Stimulated activated CD4-positive, alpha-beta T cell treated with anti-CD3 and anti-CD28 coated beads, Interleukin-4, amount 100 ng/mL, for 4 hours (primary cell): ENCODE measurements around the gene LIMA1.
"Not testable (repeated sequence)": the region's sequence is repeated elsewhere in the genome, so short reads cannot be mapped to it uniquely, and the experiment has no call there.

Experiments used
- DNase-seq, 2 experiments: peaks; one replicate each; pipeline ENCODE4 v3.0.0-alpha.2; 2020

The LIMA1 gene

GRCh38 chr12:50285253-50285652 lies 1.9 kb upstream of the LIMA1 start:
- no peak for DNase-seq

GRCh38 chr12:50282721-50283228 lies 545 bp downstream of the LIMA1 start:
- no peak for DNase-seq

GRCh38 chr12:50279501-50279900 lies 3.8 kb downstream of the LIMA1 start:
- DNase-seq = no peak

- no peak for DNase-seq
Observed at GRCh38 chr12:50276912-50277671, 6.2 kb downstream of the LIMA1 start.

GRCh38 chr12:50276068-50276467 lies 7.3 kb downstream of the LIMA1 start:
- DNase-seq = no peak

GRCh38 chr12:50275556-50275955 lies 7.8 kb downstream of the LIMA1 start:
- DNase-seq = no peak

GRCh38 chr12:50275127-50275526 lies 8.2 kb downstream of the LIMA1 start:
- DNase-seq = not testable (repeated sequence)

GRCh38 chr12:50271724-50272247 lies 11.5 kb downstream of the LIMA1 start:
- DNase-seq = no peak

- DNase-seq = no peak
Observed at GRCh38 chr12:50268482-50268881, 14.8 kb downstream of the LIMA1 start.

GRCh38 chr12:50265770-50266524 lies 17.4 kb downstream of the LIMA1 start:
- DNase-seq = no peak

- no peak for DNase-seq
Observed at GRCh38 chr12:50263832-50264231, 19.5 kb downstream of the LIMA1 start.

GRCh38 chr12:50261654-50262053 lies 21.7 kb downstream of the LIMA1 start:
- DNase-seq = no peak

- DNase-seq = no peak
Observed at GRCh38 chr12:50258167-50258551, 25.2 kb downstream of the LIMA1 start.

- no peak for DNase-seq
Observed at GRCh38 chr12:50257236-50258166, 25.8 kb downstream of the LIMA1 start.

- DNase-seq = no peak
Observed at GRCh38 chr12:50256761-50257160, 26.6 kb downstream of the LIMA1 start.

GRCh38 chr12:50252977-50253602 lies 30.2 kb downstream of the LIMA1 start:
- no peak for DNase-seq

- no peak for DNase-seq
Observed at GRCh38 chr12:50251619-50252252, 31.6 kb downstream of the LIMA1 start.

GRCh38 chr12:50249464-50250182 lies 33.7 kb downstream of the LIMA1 start:
- DNase-seq = no peak

GRCh38 chr12:50248883-50249282 lies 34.4 kb downstream of the LIMA1 start:
- no peak for DNase-seq

- no peak for DNase-seq
Observed at GRCh38 chr12:50248411-50248810, 34.9 kb downstream of the LIMA1 start.

- DNase-seq = not testable (repeated sequence)
Observed at GRCh38 chr12:50247665-50248064, 35.7 kb downstream of the LIMA1 start.
